Myocyte (in vitro differentiated cells): ENCODE results near the gene SLC8A1. TPM values are rescaled to one million over a fixed set of nuclear protein-coding genes. Genes with fewer than 3 reads are reported as not detected.

Source experiments
- DNase-seq: peaks from one replicate; pipeline ENCODE4 v3.0.0-alpha.2; 2012; ENCODE audit warnings: low read depth
- total RNA-seq: library from RNA; depleted of rRNA; stranded (reverse); fragments of >200 nt; gene quantifications from 2 replicates; pipeline ENCODE4 v1.2.3, GENCODE V29; 2014

The SLC8A1 gene
- total RNA-seq, 1 donor from 2014 or later = 5.2 TPM

GRCh38 chr2:40118622-40119021, 333.3 kb downstream of the SLC8A1 start:
- no peak for DNase-seq

GRCh38 chr2:40115894-40116293, 336.0 kb downstream of the SLC8A1 start:
- no peak for DNase-seq

DNA sequence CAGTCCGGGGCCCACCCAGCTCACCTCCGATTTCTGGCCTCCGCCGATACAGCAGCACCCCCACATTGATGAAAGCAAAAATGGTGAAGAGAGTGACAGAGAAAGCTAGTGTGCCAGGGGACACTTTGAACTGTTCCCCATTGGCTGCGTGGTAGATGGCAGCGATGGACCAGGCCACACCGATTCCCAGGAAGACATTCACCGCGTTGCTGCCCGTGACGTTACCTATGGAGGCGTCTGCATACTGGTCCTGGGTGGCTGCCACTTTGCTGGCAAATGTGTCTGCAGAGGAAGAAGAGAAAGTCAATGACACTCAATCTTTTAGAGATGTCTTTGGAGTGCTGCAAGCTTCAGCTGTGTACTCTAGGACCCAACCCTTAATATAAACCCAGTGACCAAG, 336.5 kb downstream of the SLC8A1 start:
- DNase-seq = no peak

DNA sequence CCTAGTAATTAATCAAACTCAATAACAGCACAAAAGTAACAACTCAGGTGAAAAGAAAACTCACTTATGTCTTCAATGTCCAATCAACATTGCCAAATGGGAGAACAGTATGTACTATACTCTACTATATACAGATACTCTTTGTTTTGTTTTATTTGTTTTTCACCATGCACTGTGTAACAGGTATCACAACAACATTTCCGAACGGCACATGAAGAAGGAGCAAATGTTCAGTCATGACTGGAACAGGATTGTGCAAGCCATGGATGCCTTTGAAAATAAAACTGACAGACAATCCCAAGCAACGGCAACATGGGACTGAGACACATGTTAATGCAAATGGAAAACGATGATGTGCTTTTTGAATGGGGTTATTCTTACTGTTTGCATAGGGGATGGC, 337.9 kb downstream of the SLC8A1 start:
- no peak for DNase-seq

DNA sequence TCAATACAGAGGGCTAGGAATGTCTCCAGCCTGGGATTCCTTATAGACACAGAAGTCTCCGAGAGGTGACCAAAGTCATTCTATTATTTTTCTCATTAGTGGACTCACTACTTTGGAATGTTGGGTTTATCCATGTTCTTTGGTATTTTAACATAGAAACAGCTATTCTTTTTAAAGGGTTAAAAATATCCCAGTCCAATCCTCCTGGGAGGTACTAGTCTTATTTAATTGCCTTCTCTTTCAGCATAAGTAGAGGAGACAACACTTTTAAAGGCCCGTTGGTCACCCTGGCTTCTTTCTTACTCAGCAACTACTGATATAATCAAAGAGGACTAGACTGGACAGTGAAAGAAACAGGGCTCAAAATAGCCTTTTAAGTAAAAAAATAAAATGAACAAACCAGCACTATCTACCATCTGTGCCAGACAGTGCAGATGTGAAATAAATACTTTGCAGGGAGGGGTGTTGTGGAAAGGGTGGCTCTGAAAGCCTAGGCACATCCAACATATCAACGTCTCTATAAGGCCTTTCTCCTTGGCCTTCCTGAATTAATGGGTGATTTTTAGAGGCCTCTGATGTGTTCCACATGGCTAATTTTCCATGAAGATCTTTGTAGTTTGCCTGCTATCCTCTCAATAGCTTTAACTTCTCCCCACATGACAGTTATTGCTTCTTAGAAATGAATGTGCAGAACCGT, 338.5 kb downstream of the SLC8A1 start:
- DNase-seq = no peak

DNA sequence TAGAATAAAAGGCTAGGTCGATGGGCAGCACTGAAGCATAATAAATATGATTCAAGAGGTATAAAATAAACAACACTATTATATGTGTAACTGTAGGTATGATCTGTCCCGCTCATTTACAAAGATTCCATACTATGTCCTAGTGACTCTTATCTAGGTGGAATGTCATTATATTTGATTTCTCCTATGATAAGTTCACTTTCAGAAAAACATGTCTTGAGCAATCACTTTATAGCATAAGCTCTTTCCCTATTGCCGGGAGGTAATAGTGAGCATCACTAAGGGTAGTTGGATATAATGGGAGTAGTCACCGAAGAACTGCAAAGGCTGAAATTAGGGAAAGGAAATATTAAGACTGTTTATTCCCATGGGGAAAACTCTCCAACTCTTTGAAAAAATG, 342.5 kb downstream of the SLC8A1 start:
- no peak for DNase-seq

- DNase-seq = no peak
These were observed 343.0 kb downstream of the SLC8A1 start for GRCh38 chr2:40108851-40109250.

DNA sequence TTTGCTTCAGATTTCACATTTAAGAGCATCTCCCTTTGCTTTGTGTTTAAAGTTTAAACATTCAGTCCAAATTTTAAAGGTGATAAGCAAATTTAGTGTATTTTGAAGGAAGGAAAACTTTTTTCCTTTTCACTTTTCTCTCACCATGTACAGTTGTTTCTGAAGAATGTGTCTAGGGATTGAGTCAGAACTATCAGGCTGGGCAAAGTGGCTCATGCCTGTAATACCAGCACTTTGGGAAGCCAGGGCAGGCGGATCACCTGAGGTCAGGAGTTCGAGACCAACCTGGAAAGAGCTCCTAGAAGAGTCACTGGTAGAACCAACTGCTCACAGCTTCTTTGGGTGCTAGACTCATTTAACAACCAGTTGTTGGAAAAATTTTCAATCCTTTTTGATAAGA, 345.8 kb downstream of the SLC8A1 start:
- no peak for DNase-seq

- peak; percentile 86 for DNase-seq
These were observed 346.3 kb downstream of the SLC8A1 start for GRCh38 chr2:40105593-40105992.

DNA sequence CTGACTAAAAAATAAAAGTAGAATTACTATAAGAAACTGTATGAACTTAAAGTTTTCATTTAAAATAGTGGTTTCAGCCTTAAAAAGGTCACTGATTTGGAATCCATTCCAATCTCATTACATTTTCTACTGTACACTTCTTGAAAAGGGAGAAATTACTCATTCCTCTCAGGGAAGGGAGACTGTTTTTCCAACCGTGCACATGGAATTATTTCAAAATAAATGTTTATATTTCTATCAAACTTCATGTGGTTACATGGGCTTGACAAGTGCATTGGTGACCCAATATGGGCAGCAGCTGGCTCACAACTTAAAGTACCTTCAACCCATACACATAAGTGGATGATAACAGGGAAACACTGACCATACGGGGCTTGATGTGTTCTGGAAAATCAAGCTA, 348.3 kb downstream of the SLC8A1 start:
- DNase-seq = no peak

- DNase-seq = no peak
These were observed 348.7 kb downstream of the SLC8A1 start for GRCh38 chr2:40103163-40103562.

DNA sequence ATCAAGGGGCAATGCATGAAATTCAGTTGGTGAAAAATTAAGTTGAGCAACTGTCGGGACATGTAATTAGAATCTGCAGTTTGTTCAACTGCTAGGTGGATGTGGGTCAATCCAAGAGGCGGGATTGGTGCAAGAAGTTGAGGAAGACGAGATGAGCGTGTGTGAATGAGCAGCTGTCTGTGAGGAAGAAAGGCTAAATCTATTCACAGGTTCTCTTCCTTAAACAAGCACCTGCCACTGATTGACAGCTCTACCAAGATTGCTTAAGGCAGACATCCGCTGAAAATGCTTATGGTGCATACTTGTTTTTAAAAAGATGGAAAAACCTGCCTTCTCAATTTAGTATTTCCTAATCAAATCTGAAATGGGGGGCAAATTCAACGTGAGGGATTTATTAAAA, 349.4 kb downstream of the SLC8A1 start:
- DNase-seq = no peak

GRCh38 chr2:40101131-40101575, 350.7 kb downstream of the SLC8A1 start:
- peak; percentile 50 for DNase-seq

- no peak for DNase-seq
These were observed 351.2 kb downstream of the SLC8A1 start for GRCh38 chr2:40100676-40101075.

DNA sequence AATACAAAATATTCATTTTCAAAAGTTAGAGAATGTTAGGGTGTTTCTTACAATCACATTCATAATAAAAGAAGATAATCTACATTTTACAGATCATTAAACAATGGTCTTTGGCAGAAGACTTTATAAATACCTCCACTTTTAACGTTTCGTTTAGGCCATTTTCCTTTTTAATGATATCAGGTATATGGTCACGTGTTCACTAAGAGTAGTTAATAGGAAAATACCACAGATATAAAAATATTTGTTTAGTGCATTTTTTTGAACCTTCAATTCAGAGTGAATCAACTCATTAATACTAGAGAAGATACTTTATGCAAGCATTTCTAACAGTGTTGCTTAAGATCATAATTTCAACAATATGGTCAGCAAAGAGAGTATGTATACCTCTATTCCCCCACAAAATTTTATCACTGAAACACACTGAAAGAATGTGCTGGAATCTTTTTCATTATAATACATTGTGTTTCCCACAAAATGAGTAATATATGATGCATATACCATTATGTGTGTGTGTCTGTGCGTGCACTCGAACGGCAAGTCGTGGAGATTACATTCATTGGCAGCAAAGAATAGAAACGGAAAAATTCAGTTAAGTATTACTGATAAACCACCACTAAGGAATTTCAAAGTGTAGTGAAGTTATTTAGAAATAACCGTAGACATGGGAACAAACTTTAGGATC, 353.0 kb downstream of the SLC8A1 start:
- DNase-seq = no peak

GRCh38 chr2:40097691-40098385, 354.1 kb downstream of the SLC8A1 start:
- peak; percentile 64 for DNase-seq

DNA sequence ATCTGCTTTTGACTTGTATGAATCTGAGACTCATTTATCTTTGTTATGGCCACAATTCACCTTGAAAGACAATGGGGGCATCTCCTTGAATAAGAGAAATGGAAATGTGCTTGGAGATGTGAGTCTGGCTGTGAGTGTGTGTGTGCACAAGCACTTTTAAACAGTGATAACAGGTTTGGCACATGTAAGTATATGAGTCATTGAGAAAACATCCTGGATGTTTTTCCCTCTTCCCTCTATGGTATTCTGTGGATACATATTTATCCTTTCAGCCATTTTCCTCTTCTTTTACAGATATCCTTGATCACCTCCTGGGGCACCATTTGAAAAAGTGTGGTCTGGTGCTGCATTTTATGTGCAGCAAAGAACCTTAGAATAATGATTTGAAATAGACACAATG, 355.5 kb downstream of the SLC8A1 start:
- no peak for DNase-seq

- DNase-seq = peak; percentile 77
These were observed 356.9 kb downstream of the SLC8A1 start for GRCh38 chr2:40095000-40095399.

GRCh38 chr2:40094451-40094850, 357.4 kb downstream of the SLC8A1 start:
- DNase-seq = no peak

GRCh38 chr2:40093021-40093675, 358.7 kb downstream of the SLC8A1 start:
- peak; percentile 83 for DNase-seq

DNA sequence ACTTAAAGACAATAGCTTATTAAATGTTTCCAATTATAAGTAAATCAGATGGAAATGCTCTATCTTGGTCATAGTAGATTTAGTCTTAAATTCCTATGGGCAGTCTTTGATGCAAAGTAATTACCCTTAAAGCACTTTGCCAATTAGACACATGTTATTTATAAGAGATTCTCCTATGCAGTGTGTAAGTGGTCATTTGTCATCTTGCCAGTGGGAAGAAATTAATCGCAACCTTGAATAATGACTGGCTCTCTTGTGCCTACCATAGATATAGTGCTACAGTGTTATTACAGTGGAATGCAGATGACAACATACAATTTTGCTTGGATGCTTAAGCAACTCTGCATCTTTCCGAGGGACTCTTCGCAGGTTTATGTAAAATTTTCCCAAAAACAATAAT, 361.8 kb downstream of the SLC8A1 start:
- no peak for DNase-seq

DNA sequence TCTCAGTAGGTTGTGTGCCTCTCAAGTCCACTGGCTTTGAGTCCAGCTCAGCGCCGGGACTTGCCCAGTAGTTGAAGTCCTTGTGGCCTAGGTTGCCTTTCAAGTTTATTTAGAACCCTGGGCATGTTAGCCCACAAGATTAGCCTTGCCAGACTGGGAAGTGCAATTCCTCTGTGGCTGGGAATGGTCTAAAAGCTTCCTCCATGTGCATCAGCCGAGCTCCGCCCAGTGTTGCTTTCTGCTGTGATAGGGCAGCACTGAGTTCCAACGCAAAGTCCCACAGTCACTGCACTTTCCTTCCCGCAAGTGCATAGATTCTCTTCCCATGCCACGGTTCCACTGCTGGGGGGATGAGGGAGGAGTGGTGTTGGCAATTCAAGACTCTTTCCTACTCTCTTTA, 364.0 kb downstream of the SLC8A1 start:
- DNase-seq = no peak
